GM20000 (cell line): Measurements from ENCODE around the gene NPEPPS.

Experiments
- DNase-seq: peaks from one replicate; pipeline ENCODE4 v3.0.0; 2012; ENCODE audit warnings: low spot score
- TF ChIP-seq, protein P1 (sequence below): IDR thresholded peaks from 2 replicates; pipeline ENCODE4 v1.5.1; 2012; ENCODE audit warnings: mild to moderate bottlenecking, control low read depth; ENCODE audit errors: extremely low read depth, missing control alignments

Gene NPEPPS

DNA sequence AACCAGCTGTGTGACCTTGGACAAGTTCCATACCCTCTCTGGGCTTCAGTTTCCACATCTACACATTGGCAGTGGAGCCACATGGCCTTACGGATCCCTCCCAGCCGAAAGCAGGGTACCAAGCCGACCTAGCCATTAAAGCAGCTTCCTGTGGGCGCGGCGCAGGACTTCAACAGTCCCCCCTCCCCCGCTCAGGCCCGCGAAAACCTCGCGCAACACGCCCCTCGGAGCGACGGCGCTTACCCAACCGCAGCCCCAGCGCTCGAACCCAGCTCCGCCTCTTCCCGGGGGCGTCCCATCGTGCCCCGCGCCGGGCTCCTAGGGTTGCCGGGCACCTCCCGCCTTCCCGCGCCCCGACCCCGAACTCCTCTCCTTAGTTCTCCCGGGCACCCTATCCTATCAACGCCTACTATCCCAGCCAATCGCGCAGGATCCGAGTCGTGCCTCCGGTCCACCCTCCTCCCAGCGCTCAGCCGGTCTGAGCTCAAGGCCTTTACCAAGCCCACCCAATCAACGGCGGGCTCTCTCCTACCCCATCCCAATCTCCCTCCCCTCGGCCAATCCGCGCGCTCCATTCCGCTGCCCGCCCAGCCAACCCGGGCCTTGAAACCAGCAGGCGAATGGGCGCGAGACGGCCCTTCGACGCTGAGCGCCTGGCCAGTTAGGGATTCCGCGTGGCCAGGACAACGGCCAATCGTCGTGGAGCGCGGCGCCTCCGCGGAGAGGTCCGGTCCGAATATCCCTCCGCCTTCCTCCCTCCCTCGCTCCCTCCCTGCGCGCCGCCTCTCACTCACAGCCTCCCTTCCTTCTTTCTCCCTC lies 118.5 kb downstream of the NPEPPS start, which contains the start of gene KPNB1:
KPNB1 (plus strand) TSS at position 767 of the 819 bp plus-strand sequence. CDS start 326 bp downstream, outside the sequence.
- TF ChIP-seq, protein P1, sequence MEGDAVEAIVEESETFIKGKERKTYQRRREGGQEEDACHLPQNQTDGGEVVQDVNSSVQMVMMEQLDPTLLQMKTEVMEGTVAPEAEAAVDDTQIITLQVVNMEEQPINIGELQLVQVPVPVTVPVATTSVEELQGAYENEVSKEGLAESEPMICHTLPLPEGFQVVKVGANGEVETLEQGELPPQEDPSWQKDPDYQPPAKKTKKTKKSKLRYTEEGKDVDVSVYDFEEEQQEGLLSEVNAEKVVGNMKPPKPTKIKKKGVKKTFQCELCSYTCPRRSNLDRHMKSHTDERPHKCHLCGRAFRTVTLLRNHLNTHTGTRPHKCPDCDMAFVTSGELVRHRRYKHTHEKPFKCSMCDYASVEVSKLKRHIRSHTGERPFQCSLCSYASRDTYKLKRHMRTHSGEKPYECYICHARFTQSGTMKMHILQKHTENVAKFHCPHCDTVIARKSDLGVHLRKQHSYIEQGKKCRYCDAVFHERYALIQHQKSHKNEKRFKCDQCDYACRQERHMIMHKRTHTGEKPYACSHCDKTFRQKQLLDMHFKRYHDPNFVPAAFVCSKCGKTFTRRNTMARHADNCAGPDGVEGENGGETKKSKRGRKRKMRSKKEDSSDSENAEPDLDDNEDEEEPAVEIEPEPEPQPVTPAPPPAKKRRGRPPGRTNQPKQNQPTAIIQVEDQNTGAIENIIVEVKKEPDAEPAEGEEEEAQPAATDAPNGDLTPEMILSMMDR, result no peak
- peak; percentile 94 for DNase-seq

DNA sequence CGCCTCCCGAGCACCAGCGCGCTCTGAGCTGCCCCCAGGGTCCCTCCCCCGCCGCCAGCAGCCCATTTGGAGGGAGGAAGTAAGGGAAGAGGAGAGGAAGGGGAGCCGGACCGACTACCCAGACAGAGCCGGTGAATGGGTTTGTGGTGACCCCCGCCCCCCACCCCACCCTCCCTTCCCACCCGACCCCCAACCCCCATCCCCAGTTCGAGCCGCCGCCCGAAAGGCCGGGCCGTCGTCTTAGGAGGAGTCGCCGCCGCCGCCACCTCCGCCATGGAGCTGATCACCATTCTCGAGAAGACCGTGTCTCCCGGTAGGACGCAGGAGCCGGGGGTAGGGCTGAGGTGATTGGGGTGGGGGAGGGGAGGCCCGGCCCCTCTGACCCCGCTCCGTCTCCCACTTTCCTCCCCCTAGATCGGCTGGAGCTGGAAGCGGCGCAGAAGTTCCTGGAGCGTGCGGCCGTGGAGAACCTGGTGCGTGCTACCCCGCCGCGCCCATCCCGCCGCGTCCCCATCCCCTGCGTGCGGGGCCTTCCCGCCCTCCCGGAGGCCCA lies 119.1 kb downstream of the NPEPPS start:
- TF ChIP-seq, protein P1, result no peak
- DNase-seq, result peak; percentile 71

DNA sequence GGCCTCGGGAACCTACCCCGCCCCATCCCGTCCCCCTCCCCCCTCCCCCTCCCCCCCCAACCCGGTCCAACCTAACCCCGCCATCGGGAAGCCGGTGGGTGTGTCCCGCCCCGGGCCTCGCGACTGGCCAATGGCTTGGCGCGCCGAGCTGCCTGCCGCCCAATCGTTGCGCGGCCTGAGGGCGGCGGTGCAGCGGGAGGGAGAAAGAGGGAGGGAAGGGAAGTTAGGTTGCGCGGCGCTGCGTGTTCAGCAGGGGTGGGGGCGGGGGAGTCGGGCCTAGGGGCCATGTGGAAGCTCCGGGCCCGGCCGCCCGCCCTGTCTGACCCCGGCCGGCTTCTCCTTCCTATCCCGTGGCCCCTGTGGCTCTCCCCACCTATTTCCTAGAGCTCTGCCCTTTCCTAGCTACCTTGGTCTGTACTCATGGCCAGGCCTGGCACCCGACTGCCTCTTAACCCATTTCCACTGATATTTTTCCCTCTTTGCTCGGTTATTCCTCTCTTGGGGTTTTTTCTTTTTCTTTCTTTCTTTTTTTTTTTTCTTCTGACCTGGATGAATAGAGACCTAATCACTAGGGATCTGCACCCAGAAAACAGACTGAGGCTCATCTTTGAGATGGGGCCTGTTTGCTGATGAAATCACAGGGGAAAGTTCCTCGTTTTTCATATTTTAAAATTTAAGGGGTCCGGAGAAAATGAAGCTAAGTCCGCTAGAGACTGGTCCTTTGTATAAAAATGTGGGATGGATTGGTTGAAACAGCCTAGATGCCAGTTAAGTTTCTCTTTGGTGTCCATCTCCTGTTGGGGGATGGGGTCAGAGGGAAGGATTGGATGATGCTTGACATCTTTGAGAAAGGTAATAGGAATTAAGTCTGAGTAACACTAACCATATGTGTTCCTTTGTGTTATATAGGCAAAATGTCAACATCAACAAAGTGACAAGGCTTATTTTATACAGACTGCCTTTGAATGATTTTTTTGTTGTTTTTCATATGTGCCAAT lies 119.9 kb downstream of the NPEPPS start:
- DNase-seq, result peak; percentile 93
- TF ChIP-seq, protein P1, result no peak

DNA sequence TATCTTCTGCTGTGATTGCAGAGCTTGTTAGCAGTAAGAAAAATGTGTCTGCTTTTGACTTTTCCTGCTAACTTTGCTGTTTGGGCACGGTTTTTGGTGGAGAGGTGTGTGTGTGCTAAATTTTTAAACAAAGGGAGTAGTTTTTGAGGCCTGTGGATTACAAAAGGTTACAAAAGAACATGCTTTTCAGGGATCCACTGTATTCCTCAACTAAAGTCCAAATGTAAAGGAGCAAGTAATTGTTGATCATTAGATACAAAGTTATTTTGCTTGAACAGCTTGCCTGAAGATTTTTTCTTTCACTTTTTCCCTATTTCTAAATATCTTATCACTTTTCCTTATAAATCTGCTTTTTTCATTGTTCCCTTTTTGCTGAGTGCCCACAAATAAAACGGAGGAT lies 120.8 kb downstream of the NPEPPS start:
- DNase-seq, result no peak
- TF ChIP-seq, protein P1, result no peak

DNA sequence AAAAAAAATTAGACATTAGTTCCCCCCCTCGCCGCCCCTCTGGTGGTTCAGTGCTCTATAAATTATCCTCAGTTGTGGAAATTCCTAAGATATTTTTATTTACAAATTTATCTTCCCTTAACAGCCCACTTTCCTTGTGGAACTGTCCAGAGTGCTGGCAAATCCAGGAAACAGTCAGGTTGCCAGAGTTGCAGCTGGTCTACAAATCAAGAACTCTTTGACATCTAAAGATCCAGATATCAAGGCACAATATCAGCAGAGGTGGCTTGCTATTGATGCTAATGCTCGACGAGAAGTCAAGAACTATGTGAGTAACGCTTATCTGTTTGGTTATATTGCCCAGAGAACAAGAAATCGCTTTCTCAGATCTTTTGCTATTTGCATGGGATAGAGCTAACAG lies 121.7 kb downstream of the NPEPPS start:
- DNase-seq, result no peak
- TF ChIP-seq, protein P1, result no peak

DNA sequence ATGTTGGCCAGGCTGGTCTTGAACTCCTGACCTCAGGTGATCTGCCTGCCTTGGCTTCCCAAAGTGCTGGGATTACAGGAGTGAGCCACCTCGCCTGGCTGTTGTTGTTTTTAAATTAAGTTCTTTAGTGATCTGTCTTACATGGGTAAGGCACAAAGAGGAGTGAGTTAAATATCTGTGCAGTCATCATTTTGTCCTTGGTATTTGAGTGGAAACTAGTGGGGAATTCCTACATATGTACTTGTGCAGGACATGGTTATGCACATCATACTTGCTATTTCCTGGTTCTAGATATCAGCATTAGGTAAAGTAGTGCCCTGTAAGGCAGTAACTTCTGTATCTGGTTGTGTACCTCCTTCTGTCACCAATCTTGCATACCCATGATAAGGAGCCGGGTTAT lies 122.5 kb downstream of the NPEPPS start:
- DNase-seq, result no peak
- TF ChIP-seq, protein P1, result no peak
